ENCODE data around the gene SLC6A17. TPM values are rescaled to one million over a fixed set of nuclear protein-coding genes. Genes with fewer than 3 reads are reported as not detected.

SLC6A17 gene
- total RNA-seq, 8 experiments from 2014 or later: 0.31 to 10.3 (median 0.82) TPM

- peaks cover 15 to 18% of the 10 kb centered on the region in 2 donors for H3K4me1 ChIP-seq (replicated peaks in 1 of 2)
- H3K4me3 ChIP-seq: no peak overlapping the region
- in situ Hi-C loops (cut with MboI; ENCODE audit: low pct_unique_long_range_greater_than_20kb in 2 of 9, low sequenced_read_pairs in 9 of 9, unreplicated experiment in 9 of 9): no loop called here
- ATAC-seq (replicated peaks in 6 of 8): peak in 2 of 8 experiments; percentile 15 to 29
- WGBS, 10 experiments: 0 to 90% (median 65%) methylated on average over 1 to 3 of the region's 3 CpGs; no CpG with 5 or more reads in 2 of the 10 experiments
- H3K27ac ChIP-seq: no peak overlapping the region
These were observed 30.5 kb upstream of the SLC6A17 start for GRCh38 chr1:110119843-110120242.

GRCh38 chr1:110120960-110121561 lies 29.2 kb upstream of the SLC6A17 start:
- peak in 5 of 8 experiments; percentile 90 to 98 (median 97) for ATAC-seq (replicated peaks in 6 of 8)
- Histone ChIP-seq H3K27ac (peak overlapping the region; percentile 57 to 70), H3K4me3 (no peak overlapping the region), H3K4me1 (replicated peaks in 1 of 2) (peaks cover 15 to 18% of the 10 kb centered on the region in 2 donors)
- in situ Hi-C loops (cut with MboI; ENCODE audit: low pct_unique_long_range_greater_than_20kb in 2 of 9, low sequenced_read_pairs in 9 of 9, unreplicated experiment in 9 of 9): no loop called here
- WGBS, 10 experiments: 20 to 67% (median 40%) methylated on average over 1 to 9 of the region's 12 CpGs; no CpG with 5 or more reads in 2 of the 10 experiments

- Histone ChIP-seq H3K4me3 (no peak overlapping the region), H3K27ac (no peak overlapping the region), H3K4me1 (replicated peaks in 1 of 2) (peaks cover 15 to 18% of the 10 kb centered on the region in 2 donors)
- in situ Hi-C loops (cut with MboI; ENCODE audit: low pct_unique_long_range_greater_than_20kb in 2 of 9, low sequenced_read_pairs in 9 of 9, unreplicated experiment in 9 of 9): no loop called here
- ATAC-seq (replicated peaks in 6 of 8): no peak
- WGBS, 10 experiments: 5 to 80% (median 48%) methylated on average over 2 to 3 of the region's 3 CpGs; no CpG with 5 or more reads in 3 of the 10 experiments
These were observed 27.1 kb upstream of the SLC6A17 start for GRCh38 chr1:110123224-110123623.

- WGBS, 10 experiments: 52 to 100% (median 83%) methylated on average over 1 to 4 of the region's 4 CpGs; no CpG with 5 or more reads in 2 of the 10 experiments
- Histone ChIP-seq H3K4me1 (replicated peaks in 1 of 2) (peaks cover 25 to 26% of the 10 kb centered on the region in 2 donors), H3K27ac (no peak overlapping the region), H3K4me3 (no peak overlapping the region)
- ATAC-seq (replicated peaks in 6 of 8): peak in 1 of 8 experiments; percentile 29
- in situ Hi-C loops (cut with MboI; ENCODE audit: low pct_unique_long_range_greater_than_20kb in 2 of 9, low sequenced_read_pairs in 9 of 9, unreplicated experiment in 9 of 9): no loop called here
These were observed 24.5 kb upstream of the SLC6A17 start for GRCh38 chr1:110125810-110126209.

GRCh38 chr1:110130113-110130591 lies 20.1 kb upstream of the SLC6A17 start:
- Histone ChIP-seq H3K4me3 (no peak overlapping the region), H3K4me1 (replicated peaks in 1 of 2) (peaks cover 21 to 23% of the 10 kb centered on the region in 2 donors), H3K27ac (peak overlapping the region; percentile 13 to 56)
- ATAC-seq (replicated peaks in 6 of 8): peak; percentile 65 to 93 (median 90)
- in situ Hi-C loops (cut with MboI; ENCODE audit: low pct_unique_long_range_greater_than_20kb in 2 of 9, low sequenced_read_pairs in 9 of 9, unreplicated experiment in 9 of 9): no loop called here
- WGBS, 10 experiments: 3 to 50% (median 33%) methylated on average over 2 to 7 of the region's 31 CpGs; no CpG with 5 or more reads in 7 of the 10 experiments

- WGBS, 10 experiments: 45 to 93% (median 73%) methylated on average over 2 to 7 of the region's 7 CpGs; no CpG with 5 or more reads in 5 of the 10 experiments
- in situ Hi-C loops (cut with MboI; ENCODE audit: low pct_unique_long_range_greater_than_20kb in 2 of 9, low sequenced_read_pairs in 9 of 9, unreplicated experiment in 9 of 9): no loop called here
- no peak overlapping the region for H3K4me3 ChIP-seq
- no peak overlapping the region for H3K27ac ChIP-seq
- H3K4me1 ChIP-seq (replicated peaks in 1 of 2): peaks cover 29 to 32% of the 10 kb centered on the region in 2 donors
- ATAC-seq (replicated peaks in 6 of 8): no peak
These were observed 19.3 kb upstream of the SLC6A17 start for GRCh38 chr1:110130989-110131388.

- no peak overlapping the region for H3K4me3 ChIP-seq
- in situ Hi-C loops (cut with MboI; ENCODE audit: low pct_unique_long_range_greater_than_20kb in 2 of 9, low sequenced_read_pairs in 9 of 9, unreplicated experiment in 9 of 9): no loop called here
- no peak for ATAC-seq (replicated peaks in 6 of 8)
- H3K27ac ChIP-seq: no peak overlapping the region
- H3K4me1 ChIP-seq (replicated peaks in 1 of 2): peaks cover 44 to 46% of the 10 kb centered on the region in 2 donors
These were observed 17.6 kb upstream of the SLC6A17 start for GRCh38 chr1:110132682-110133081.

GRCh38 chr1:110133436-110133835 lies 16.9 kb upstream of the SLC6A17 start:
- H3K4me1 ChIP-seq (replicated peaks in 1 of 2): peaks cover 44 to 53% of the 10 kb centered on the region in 2 donors
- WGBS, 10 experiments: 0 to 92% (median 83%) methylated on average over 1 to 4 of the region's 4 CpGs; no CpG with 5 or more reads in 4 of the 10 experiments
- no peak overlapping the region for H3K27ac ChIP-seq
- in situ Hi-C loops (cut with MboI; ENCODE audit: low pct_unique_long_range_greater_than_20kb in 2 of 9, low sequenced_read_pairs in 9 of 9, unreplicated experiment in 9 of 9): no loop called here
- ATAC-seq (replicated peaks in 6 of 8): peak in 1 of 8 experiments; percentile 13
- H3K4me3 ChIP-seq: no peak overlapping the region

- Histone ChIP-seq H3K4me1 (replicated peaks in 1 of 2) (peaks cover 44 to 54% of the 10 kb centered on the region in 2 donors), H3K4me3 (no peak overlapping the region), H3K27ac (no peak overlapping the region)
- 38 to 93% (median 76%) methylated on average over 3 to 11 of the region's 11 CpGs; no CpG with 5 or more reads in 1 of the 10 experiments for WGBS, 10 experiments
- ATAC-seq (replicated peaks in 6 of 8): peak in 2 of 8 experiments; percentile 11 to 27
- in situ Hi-C loops (cut with MboI; ENCODE audit: low pct_unique_long_range_greater_than_20kb in 2 of 9, low sequenced_read_pairs in 9 of 9, unreplicated experiment in 9 of 9): no loop called here
These were observed 16.2 kb upstream of the SLC6A17 start for GRCh38 chr1:110134050-110134595.

GRCh38 chr1:110135246-110135645 lies 15.0 kb upstream of the SLC6A17 start:
- peaks cover 37 to 48% of the 10 kb centered on the region in 2 donors for H3K4me1 ChIP-seq (replicated peaks in 1 of 2)
- H3K27ac ChIP-seq: peak overlapping the region in 1 of 2 donors; percentile 73
- H3K4me3 ChIP-seq: no peak overlapping the region
- in situ Hi-C loops (cut with MboI; ENCODE audit: low pct_unique_long_range_greater_than_20kb in 2 of 9, low sequenced_read_pairs in 9 of 9, unreplicated experiment in 9 of 9): no loop called here
- 40 to 69% (median 57%) methylated on average over 1 to 2 of the region's 4 CpGs; no CpG with 5 or more reads in 5 of the 10 experiments for WGBS, 10 experiments
- ATAC-seq (replicated peaks in 6 of 8): no peak

- peak overlapping the region; percentile 50 to 73 for H3K27ac ChIP-seq
- 0 to 98% (median 86%) methylated on average over 1 to 9 of the region's 10 CpGs; no CpG with 5 or more reads in 2 of the 10 experiments for WGBS, 10 experiments
- H3K4me3 ChIP-seq: no peak overlapping the region
- in situ Hi-C loops (cut with MboI; ENCODE audit: low pct_unique_long_range_greater_than_20kb in 2 of 9, low sequenced_read_pairs in 9 of 9, unreplicated experiment in 9 of 9): no loop called here
- peaks cover 33 to 44% of the 10 kb centered on the region in 2 donors for H3K4me1 ChIP-seq (replicated peaks in 1 of 2)
- ATAC-seq (replicated peaks in 6 of 8): no peak
These were observed 14.6 kb upstream of the SLC6A17 start for GRCh38 chr1:110135666-110136065.

- H3K4me3 ChIP-seq: peak overlapping the region in 2 of 5 donors; percentile 3 to 6
- ATAC-seq (replicated peaks in 6 of 8): peak; percentile 15 to 98 (median 97)
- in situ Hi-C loops (cut with MboI; ENCODE audit: low pct_unique_long_range_greater_than_20kb in 2 of 9, low sequenced_read_pairs in 9 of 9, unreplicated experiment in 9 of 9): no loop called here
- 0 to 27% (median 0%) methylated on average over 1 to 7 of the region's 7 CpGs; no CpG with 5 or more reads in 3 of the 10 experiments for WGBS, 10 experiments
- peak overlapping the region; percentile 65 to 73 for H3K27ac ChIP-seq
- peaks cover 24 to 35% of the 10 kb centered on the region in 2 donors for H3K4me1 ChIP-seq (replicated peaks in 1 of 2)
These were observed 13.4 kb upstream of the SLC6A17 start for GRCh38 chr1:110136911-110137310.

GRCh38 chr1:110138956-110139355 lies 11.3 kb upstream of the SLC6A17 start:
- no peak for ATAC-seq (replicated peaks in 6 of 8)
- WGBS, 10 experiments: 0 to 92% (median 62%) methylated on average over 2 to 3 of the region's 3 CpGs
- in situ Hi-C loops (cut with MboI; ENCODE audit: low pct_unique_long_range_greater_than_20kb in 2 of 9, low sequenced_read_pairs in 9 of 9, unreplicated experiment in 9 of 9): no loop called here
- Histone ChIP-seq H3K27ac (no peak overlapping the region), H3K4me3 (no peak overlapping the region), H3K4me1 (replicated peaks in 1 of 2) (peaks cover 24 to 35% of the 10 kb centered on the region in 2 donors)

Data from motor neuron (in vitro differentiated cells).